Endothelial cell of umbilical vein (primary cell): Measurements from ENCODE around the gene CENPA.

Experiments used
- EZH2 ChIP-seq: IDR thresholded peaks from 2 replicates; pipeline ENCODE4 v1.6.1; 2012; ENCODE audit warnings: borderline replicate concordance, low read depth, mild to moderate bottlenecking, moderate library complexity, low read length, inconsistent platforms; ENCODE audit not compliant: severe bottlenecking
- JUN ChIP-seq: IDR thresholded peaks from 2 replicates; pipeline ENCODE4 v1.6.1; 2011; ENCODE audit warnings: borderline replicate concordance, low read depth; ENCODE audit not compliant: insufficient read length, insufficient read depth
- POLR2A ChIP-seq: IDR thresholded peaks from 2 replicates; pipeline ENCODE4 v1.6.1; 2012; ENCODE audit warnings: low read depth, mild to moderate bottlenecking, control low read depth, low read length
- POLR2AphosphoS5 ChIP-seq: IDR thresholded peaks from 2 replicates; pipeline ENCODE4 v1.6.1; 2012; ENCODE audit warnings: low read depth, mild to moderate bottlenecking, control low read depth, low read length, moderate library complexity; ENCODE audit not compliant: insufficient read depth
- TF ChIP-seq, protein P1 (sequence below), 2 donors: IDR thresholded peaks; 1 replicate in 1 of 2; 2 replicates in 1 of 2; pipeline ENCODE4 v1.5.1; 2011; ENCODE audit warnings: low read length in 2 of 2, mild to moderate bottlenecking in 2 of 2, moderate library complexity in 2 of 2, control low read depth in 1 of 2, inconsistent platforms in 1 of 2, low read depth in 1 of 2; ENCODE audit not compliant: insufficient read depth in 1 of 2; ENCODE audit errors: extremely low read depth in 1 of 2

DNA sequence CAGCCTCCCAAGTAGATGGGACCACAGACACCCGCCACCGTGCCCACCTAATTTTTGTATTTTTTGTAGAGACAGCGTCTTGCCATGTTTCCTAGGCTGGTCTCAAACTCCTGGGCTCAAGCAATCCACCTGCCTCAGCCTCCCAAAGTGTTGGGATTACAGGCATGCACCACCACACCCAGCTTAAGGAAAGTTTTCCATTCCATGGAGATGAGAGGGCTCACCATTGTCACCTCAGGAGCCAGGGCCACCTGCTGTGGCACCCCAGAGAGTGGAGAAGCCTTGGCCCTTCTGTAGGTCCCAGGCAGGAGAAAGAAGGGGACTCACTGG is 17.1 kb upstream of the CENPA start:
- TF ChIP-seq EZH2 = no peak
- TF ChIP-seq, protein P1, sequence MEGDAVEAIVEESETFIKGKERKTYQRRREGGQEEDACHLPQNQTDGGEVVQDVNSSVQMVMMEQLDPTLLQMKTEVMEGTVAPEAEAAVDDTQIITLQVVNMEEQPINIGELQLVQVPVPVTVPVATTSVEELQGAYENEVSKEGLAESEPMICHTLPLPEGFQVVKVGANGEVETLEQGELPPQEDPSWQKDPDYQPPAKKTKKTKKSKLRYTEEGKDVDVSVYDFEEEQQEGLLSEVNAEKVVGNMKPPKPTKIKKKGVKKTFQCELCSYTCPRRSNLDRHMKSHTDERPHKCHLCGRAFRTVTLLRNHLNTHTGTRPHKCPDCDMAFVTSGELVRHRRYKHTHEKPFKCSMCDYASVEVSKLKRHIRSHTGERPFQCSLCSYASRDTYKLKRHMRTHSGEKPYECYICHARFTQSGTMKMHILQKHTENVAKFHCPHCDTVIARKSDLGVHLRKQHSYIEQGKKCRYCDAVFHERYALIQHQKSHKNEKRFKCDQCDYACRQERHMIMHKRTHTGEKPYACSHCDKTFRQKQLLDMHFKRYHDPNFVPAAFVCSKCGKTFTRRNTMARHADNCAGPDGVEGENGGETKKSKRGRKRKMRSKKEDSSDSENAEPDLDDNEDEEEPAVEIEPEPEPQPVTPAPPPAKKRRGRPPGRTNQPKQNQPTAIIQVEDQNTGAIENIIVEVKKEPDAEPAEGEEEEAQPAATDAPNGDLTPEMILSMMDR (IDR thresholded peaks at IDR 0.05; ENCODE audit: extremely low read depth in 1 of 2, insufficient read depth in 1 of 2, low read depth in 1 of 2, low read length in 2 of 2) = no peak
- no peak for TF ChIP-seq POLR2A
- no peak for TF ChIP-seq JUN
- TF ChIP-seq POLR2AphosphoS5 = no peak
